Measurements from ENCODE around the gene AFF2. TPM values are rescaled to one million over a fixed set of nuclear protein-coding genes. Genes with fewer than 3 reads are reported as not detected.
"Not testable (repeated sequence)": the region's sequence is repeated elsewhere in the genome, so short reads cannot be mapped to it uniquely, and the experiment has no call there.

The AFF2 gene
- total RNA-seq, 1 donor from 2014 or later, result 13.4 TPM

- H3K4me1 ChIP-seq, result no peaks in the 10 kb centered on the region
- no peaks in the 10 kb centered on the region for H3K9me3 ChIP-seq
- TF ChIP-seq CTCF (IDR thresholded peaks at IDR 0.05), result no peak
- no peaks in the 10 kb centered on the region for H3K27me3 ChIP-seq
- no peak for ATAC-seq
- DNase-seq, result no peak
- no peak overlapping the region for H3K27ac ChIP-seq
- H3K4me3 ChIP-seq, result no peak overlapping the region
- no peaks in the 10 kb centered on the region for H3K36me3 ChIP-seq
- intact Hi-C loops (cut with DNase I), result no loop called here
Observed at GRCh38 chrX:148662014-148662413, 161.6 kb downstream of the AFF2 start.

- Histone ChIP-seq H3K4me3 (no peak overlapping the region), H3K9me3 (no peaks in the 10 kb centered on the region), H3K27me3 (no peaks in the 10 kb centered on the region), H3K4me1 (no peaks in the 10 kb centered on the region), H3K36me3 (no peaks in the 10 kb centered on the region), H3K27ac (no peak overlapping the region)
- DNase-seq (no peak), ATAC-seq (no peak)
- intact Hi-C loops (cut with DNase I), result no loop called here
- no peak for TF ChIP-seq CTCF (IDR thresholded peaks at IDR 0.05)
Observed at GRCh38 chrX:148664171-148664570, 163.8 kb downstream of the AFF2 start.

- no peak overlapping the region for H3K4me3 ChIP-seq
- no peak overlapping the region for H3K27ac ChIP-seq
- H3K9me3 ChIP-seq, result no peaks in the 10 kb centered on the region
- no peak for TF ChIP-seq CTCF (IDR thresholded peaks at IDR 0.05)
- no peaks in the 10 kb centered on the region for H3K36me3 ChIP-seq
- DNase-seq, result no peak
- H3K4me1 ChIP-seq, result no peaks in the 10 kb centered on the region
- H3K27me3 ChIP-seq, result no peaks in the 10 kb centered on the region
- intact Hi-C loops (cut with DNase I), result no loop called here
- ATAC-seq, result no peak
Observed at GRCh38 chrX:148664995-148665394, 164.6 kb downstream of the AFF2 start.

GRCh38 chrX:148669175-148669574, 168.8 kb downstream of the AFF2 start:
- H3K36me3 ChIP-seq; ATAC-seq; DNase-seq; intact Hi-C loops (cut with DNase I); H3K4me1 ChIP-seq; H3K9me3 ChIP-seq; H3K27me3 ChIP-seq; H3K4me3 ChIP-seq; H3K27ac ChIP-seq: not testable (repeated sequence)

- no peak for TF ChIP-seq CTCF (IDR thresholded peaks at IDR 0.05)
- Histone ChIP-seq H3K4me1 (no peaks in the 10 kb centered on the region), H3K4me3 (no peak overlapping the region), H3K27me3 (no peaks in the 10 kb centered on the region), H3K9me3 (no peaks in the 10 kb centered on the region), H3K36me3 (no peaks in the 10 kb centered on the region), H3K27ac (no peak overlapping the region)
- ATAC-seq (no peak), DNase-seq (no peak)
- intact Hi-C loops (cut with DNase I), result no loop called here
Observed at GRCh38 chrX:148670277-148670676, 169.9 kb downstream of the AFF2 start.

- ATAC-seq, result no peak
- Histone ChIP-seq H3K4me3 (no peak overlapping the region), H3K4me1 (no peaks in the 10 kb centered on the region), H3K27ac (no peak overlapping the region), H3K36me3 (no peaks in the 10 kb centered on the region), H3K9me3 (no peaks in the 10 kb centered on the region), H3K27me3 (no peaks in the 10 kb centered on the region)
- no peak for TF ChIP-seq CTCF (IDR thresholded peaks at IDR 0.05)
- intact Hi-C loops (cut with DNase I), result no loop called here
- DNase-seq, result no peak
Observed at GRCh38 chrX:148672517-148672916, 172.1 kb downstream of the AFF2 start.

All from upper lobe of right lung (tissue), 1 donor.